Caco-2 (cell line): ENCODE results near the gene PLEKHG1. TPM values are rescaled to one million over a fixed set of nuclear protein-coding genes. Genes with fewer than 3 reads are reported as not detected.
A peak's percentile ranks its signal among the peaks of the same experiment; 100 is the strongest.

ENCODE experiments used
- BruUV-seq: library from RNA; stranded (reverse); fragments of 400-500 nt; replicated peaks from 2 replicates; lab custom pipeline; 2021; lab: Mats Ljungman, UMichigan
- CTCF ChIA-PET: fragments of 300-600 bp; sonication (Branson Sonifier 250); formaldehyde crosslinking; loops from one replicate; lab custom pipeline; 2022; ENCODE audit warnings: antibody characterized with exemption; lab: Charles Lee
- POLR2A ChIA-PET: fragments of 300-600 bp; sonication (Branson Sonifier 250); formaldehyde crosslinking; loops from one replicate; lab custom pipeline; 2022; ENCODE audit warnings: antibody characterized with exemption; lab: Charles Lee
- DNase-seq, 2 experiments: peaks; one replicate each; pipeline versions ENCODE4 v3.0.0 to v3.0.0-alpha.2; 2020 to 2022
- H3K27me3 ChIP-seq: replicated peaks from 2 replicates; pipeline ENCODE4 v1.6.0; 2011; ENCODE audit warnings: low read length; ENCODE audit not compliant: control insufficient read depth, insufficient read depth
- H3K36me3 ChIP-seq: 2 replicates; pipeline ENCODE4 v1.5.1; 2011; ENCODE audit warnings: low read length; ENCODE audit not compliant: control insufficient read depth, insufficient read depth
- H3K4me1 ChIP-seq: fragments of 250-450 bp; sonication (Bioruptor Pico); 2 replicates; pipeline ENCODE4 v1.5.1; 2020; ENCODE audit warnings: mild to moderate bottlenecking
- H3K4me3 ChIP-seq: 2 replicates; pipeline ENCODE4 v1.5.1; 2011; ENCODE audit warnings: low read depth, mild to moderate bottlenecking, control low read depth, low read length
- H3K9me3 ChIP-seq: fragments of 250-450 bp; sonication (Bioruptor Pico); 2 replicates; pipeline ENCODE4 v1.5.1; 2020; ENCODE audit warnings: mild to moderate bottlenecking, moderate library complexity
- H3K27ac Mint-ChIP-seq: one replicate; pipeline ENCODE4 v1.8.0; 2022; ENCODE audit warnings: mixed read lengths; ENCODE audit not compliant: unreplicated experiment
- H3K27me3 Mint-ChIP-seq: one replicate; pipeline ENCODE4 v1.8.0; 2022; ENCODE audit warnings: mixed read lengths; ENCODE audit not compliant: insufficient read depth, unreplicated experiment
- H3K36me3 Mint-ChIP-seq: one replicate; pipeline ENCODE4 v1.8.0; 2022; ENCODE audit warnings: mild to moderate bottlenecking, mixed read lengths; ENCODE audit not compliant: insufficient read depth, unreplicated experiment
- H3K4me1 Mint-ChIP-seq: one replicate; pipeline ENCODE4 v1.8.0; 2022; ENCODE audit warnings: low read depth, mixed read lengths; ENCODE audit not compliant: unreplicated experiment
- H3K4me3 Mint-ChIP-seq: one replicate; pipeline ENCODE4 v1.8.0; 2022; ENCODE audit warnings: mild to moderate bottlenecking, moderate library complexity, mixed read lengths; ENCODE audit not compliant: unreplicated experiment
- H3K9me3 Mint-ChIP-seq: one replicate; pipeline ENCODE4 v1.8.0; 2022; ENCODE audit warnings: mixed read lengths; ENCODE audit not compliant: unreplicated experiment
- CTCF ChIP-seq, 2 experiments: fragments of 200-600 bp in 1 of 2; IDR thresholded peaks; 1 replicate in 1 of 2; 2 replicates in 1 of 2; pipeline versions ENCODE4 v1.5.1 to v1.8.0; 2011 to 2022; ENCODE audit warnings: antibody characterized with exemption in 1 of 2, control low read depth in 1 of 2, inconsistent platforms in 1 of 2, low read depth in 1 of 2, low read length in 1 of 2, mild to moderate bottlenecking in 1 of 2, moderate library complexity in 1 of 2; ENCODE audit not compliant: insufficient read depth in 1 of 2, severe bottlenecking in 1 of 2, unreplicated experiment in 1 of 2
- intact Hi-C: fragments of 100-400 bp; cut with micrococcal nuclease; formaldehyde crosslinking; loops from one replicate; pipeline ENCODE4 v1.10.0; 2022; ENCODE audit not compliant: unreplicated experiment
- total RNA-seq: library from RNA; stranded (reverse); gene quantifications from 2 replicates; pipeline ENCODE4 v1.2.3, GENCODE V29; 2022

PLEKHG1 gene
- total RNA-seq, 1 experiment from 2014 or later: 35.0 TPM

- H3K4me1 Mint-ChIP-seq: peaks cover 8% of the 10 kb centered on the region
- no peak overlapping the region for H3K4me3 ChIP-seq
- no TSS peak for BruUV-seq
- intact Hi-C loops: no loop called here
- no peak overlapping the region for H3K27ac Mint-ChIP-seq
- H3K36me3 ChIP-seq: no peaks in the 10 kb centered on the region
- H3K27me3 ChIP-seq: no peaks in the 10 kb centered on the region
- no peak for TF ChIP-seq CTCF (IDR thresholded peaks at IDR 0.05; ENCODE audit: insufficient read depth in 1 of 2, low read depth in 1 of 2, low read length in 1 of 2, severe bottlenecking in 1 of 2, unreplicated experiment in 1 of 2)
- POLR2A ChIA-PET: no interaction called here
- H3K9me3 ChIP-seq: no peaks in the 10 kb centered on the region
- H3K36me3 Mint-ChIP-seq: no peaks in the 10 kb centered on the region
- H3K4me1 ChIP-seq: peaks cover 13% of the 10 kb centered on the region
- CTCF ChIA-PET: no interaction called here
- H3K4me3 Mint-ChIP-seq: no peak overlapping the region
- DNase-seq: no peak
- no peaks in the 10 kb centered on the region for H3K9me3 Mint-ChIP-seq
- no peaks in the 10 kb centered on the region for H3K27me3 Mint-ChIP-seq
Observed at GRCh38 chr6:150589852-150590251, 9.8 kb upstream of the PLEKHG1 start.

- H3K9me3 Mint-ChIP-seq: no peaks in the 10 kb centered on the region
- CTCF ChIA-PET: no interaction called here
- BruUV-seq: no TSS peak
- Histone ChIP-seq H3K4me3 (no peak overlapping the region), H3K27me3 (no peaks in the 10 kb centered on the region), H3K4me1 (peaks cover 13% of the 10 kb centered on the region), H3K36me3 (no peaks in the 10 kb centered on the region), H3K9me3 (no peaks in the 10 kb centered on the region)
- no peak for TF ChIP-seq CTCF (IDR thresholded peaks at IDR 0.05; ENCODE audit: insufficient read depth in 1 of 2, low read depth in 1 of 2, low read length in 1 of 2, severe bottlenecking in 1 of 2, unreplicated experiment in 1 of 2)
- H3K4me3 Mint-ChIP-seq: no peak overlapping the region
- intact Hi-C loops: no loop called here
- DNase-seq: no peak
- POLR2A ChIA-PET: no interaction called here
- H3K36me3 Mint-ChIP-seq: no peaks in the 10 kb centered on the region
- peaks cover 8% of the 10 kb centered on the region for H3K4me1 Mint-ChIP-seq
- H3K27me3 Mint-ChIP-seq: no peaks in the 10 kb centered on the region
- H3K27ac Mint-ChIP-seq: no peak overlapping the region
Observed at GRCh38 chr6:150590446-150590845, 9.2 kb upstream of the PLEKHG1 start.

- no TSS peak for BruUV-seq
- Histone ChIP-seq H3K36me3 (no peaks in the 10 kb centered on the region), H3K9me3 (no peaks in the 10 kb centered on the region), H3K4me3 (no peak overlapping the region), H3K27me3 (no peaks in the 10 kb centered on the region), H3K4me1 (peaks cover 13% of the 10 kb centered on the region)
- no peak overlapping the region for H3K4me3 Mint-ChIP-seq
- no peak for TF ChIP-seq CTCF (IDR thresholded peaks at IDR 0.05; ENCODE audit: insufficient read depth in 1 of 2, low read depth in 1 of 2, low read length in 1 of 2, severe bottlenecking in 1 of 2, unreplicated experiment in 1 of 2)
- ChIA-PET POLR2A (no interaction called here), CTCF (interaction anchor here (0.8 to 1.5 kb wide), 2 partner anchors 8 to 174 kb away, joined by 3 to 5 read pairs; no protein-coding TSS in a partner anchor)
- intact Hi-C loops: no loop called here
- DNase-seq: peak; percentile 12 to 50
- H3K9me3 Mint-ChIP-seq: no peaks in the 10 kb centered on the region
- H3K27ac Mint-ChIP-seq: no peak overlapping the region
- H3K36me3 Mint-ChIP-seq: no peaks in the 10 kb centered on the region
- peaks cover 19% of the 10 kb centered on the region for H3K4me1 Mint-ChIP-seq
- no peaks in the 10 kb centered on the region for H3K27me3 Mint-ChIP-seq
Observed at GRCh38 chr6:150592377-150592995, 7.2 kb upstream of the PLEKHG1 start.
